Tibial artery (tissue), 4 donors: ENCODE results near the gene GJA5.

Experiments used
- DNase-seq, 2 donors: peaks; one replicate each; pipeline ENCODE4 v3.0.0-alpha.2; 2019
- H3K27ac ChIP-seq, 2 donors: fragments of 200-600 bp; sonication (generic) in 1 of 2; 1 replicate in 1 of 2; 2 replicates in 1 of 2; pipeline ENCODE4 v1.5.1; 2018 to 2019; ENCODE audit warnings: mild to moderate bottlenecking in 1 of 2
- H3K27me3 ChIP-seq, 2 donors: fragments of 200-600 bp; sonication (generic) in 1 of 2; one replicate each; pipeline versions ENCODE4 v1.5.1 to v1.6.0; 2016 to 2019
- H3K36me3 ChIP-seq, 3 donors: fragments of 200-600 bp; sonication (generic) in 2 of 3; one replicate each; pipeline ENCODE4 v1.5.1; 2016 to 2019; ENCODE audit warnings: mild to moderate bottlenecking in 2 of 3
- H3K4me1 ChIP-seq, 4 donors: fragments of 200-600 bp; sonication (generic) in 2 of 4; 1 replicate in 3 of 4; 2 replicates in 1 of 4; pipeline ENCODE4 v1.5.1; 2016 to 2019
- H3K4me3 ChIP-seq, 2 donors: fragments of 200-600 bp; sonication (generic) in 1 of 2; 1 replicate in 1 of 2; 2 replicates in 1 of 2; pipeline ENCODE4 v1.5.1; 2018 to 2019; ENCODE audit warnings: mild to moderate bottlenecking in 2 of 2
- H3K9me3 ChIP-seq, 3 donors: fragments of 200-600 bp; sonication (generic) in 1 of 3; one replicate each; pipeline ENCODE4 v1.5.1; 2016 to 2019
- intact Hi-C: fragments of 100-400 bp; cut with DNase I; formaldehyde crosslinking; loops from one replicate; pipeline ENCODE4 v1.15.0; 2023; ENCODE audit warnings: low total_unique reads
- TF ChIP-seq, protein P1 (sequence below), 2 experiments: fragments of 200-600 bp in 1 of 2; fragments of 450-650 bp in 1 of 2; IDR thresholded peaks; one replicate each; pipeline ENCODE4 v1.5.1; 2017 to 2019; ENCODE audit warnings: antibody characterized with exemption in 2 of 2, mild to moderate bottlenecking in 1 of 2, moderate library complexity in 1 of 2

Gene GJA5

DNA sequence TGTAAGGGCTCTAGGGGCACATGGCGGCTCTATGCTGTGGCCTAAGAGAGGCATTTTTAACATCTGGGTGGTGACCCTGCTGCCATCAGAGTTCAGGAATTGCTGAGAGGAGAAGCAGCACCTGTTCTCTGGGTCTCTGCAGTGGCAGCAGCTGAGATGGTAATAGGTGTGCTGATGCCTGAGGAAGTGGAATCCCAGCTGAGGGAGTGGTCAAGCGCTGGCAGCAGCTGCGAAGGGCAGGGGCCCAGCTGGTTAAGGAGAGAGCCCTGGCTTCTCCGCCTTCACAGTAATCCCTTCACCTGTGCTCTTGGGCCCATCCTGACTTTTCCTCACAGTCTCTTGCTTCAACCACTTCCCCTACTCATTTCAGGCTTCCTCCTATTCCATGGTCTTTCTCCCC, 39.8 kb downstream of the GJA5 start:
- intact Hi-C loops, result no loop called here
- TF ChIP-seq, protein P1, sequence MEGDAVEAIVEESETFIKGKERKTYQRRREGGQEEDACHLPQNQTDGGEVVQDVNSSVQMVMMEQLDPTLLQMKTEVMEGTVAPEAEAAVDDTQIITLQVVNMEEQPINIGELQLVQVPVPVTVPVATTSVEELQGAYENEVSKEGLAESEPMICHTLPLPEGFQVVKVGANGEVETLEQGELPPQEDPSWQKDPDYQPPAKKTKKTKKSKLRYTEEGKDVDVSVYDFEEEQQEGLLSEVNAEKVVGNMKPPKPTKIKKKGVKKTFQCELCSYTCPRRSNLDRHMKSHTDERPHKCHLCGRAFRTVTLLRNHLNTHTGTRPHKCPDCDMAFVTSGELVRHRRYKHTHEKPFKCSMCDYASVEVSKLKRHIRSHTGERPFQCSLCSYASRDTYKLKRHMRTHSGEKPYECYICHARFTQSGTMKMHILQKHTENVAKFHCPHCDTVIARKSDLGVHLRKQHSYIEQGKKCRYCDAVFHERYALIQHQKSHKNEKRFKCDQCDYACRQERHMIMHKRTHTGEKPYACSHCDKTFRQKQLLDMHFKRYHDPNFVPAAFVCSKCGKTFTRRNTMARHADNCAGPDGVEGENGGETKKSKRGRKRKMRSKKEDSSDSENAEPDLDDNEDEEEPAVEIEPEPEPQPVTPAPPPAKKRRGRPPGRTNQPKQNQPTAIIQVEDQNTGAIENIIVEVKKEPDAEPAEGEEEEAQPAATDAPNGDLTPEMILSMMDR (IDR thresholded peaks at IDR 0.05), result no peak
- no peak for DNase-seq
- no peaks in the 10 kb centered on the region for H3K9me3 ChIP-seq
- H3K36me3 ChIP-seq, result no peaks in the 10 kb centered on the region
- no peak overlapping the region for H3K27ac ChIP-seq
- no peaks in the 10 kb centered on the region for H3K4me1 ChIP-seq
- H3K4me3 ChIP-seq, result no peak overlapping the region
- H3K27me3 ChIP-seq, result peaks cover 0 to 8% of the 10 kb centered on the region in 2 donors

GRCh38 chr1:147719711-147720225, 40.6 kb downstream of the GJA5 start:
- TF ChIP-seq, protein P1 (IDR thresholded peaks at IDR 0.05), result no peak
- Histone ChIP-seq H3K4me1 (no peaks in the 10 kb centered on the region), H3K4me3 (no peak overlapping the region), H3K9me3 (no peaks in the 10 kb centered on the region), H3K27me3 (peaks cover 0 to 8% of the 10 kb centered on the region in 2 donors), H3K36me3 (no peaks in the 10 kb centered on the region), H3K27ac (no peak overlapping the region)
- no peak for DNase-seq
- intact Hi-C loops, result no loop called here

- Histone ChIP-seq H3K27me3 (peaks cover 0 to 8% of the 10 kb centered on the region in 2 donors), H3K4me3 (no peak overlapping the region), H3K9me3 (no peaks in the 10 kb centered on the region), H3K4me1 (no peaks in the 10 kb centered on the region), H3K36me3 (no peaks in the 10 kb centered on the region), H3K27ac (no peak overlapping the region)
- DNase-seq, result no peak
- intact Hi-C loops, result no loop called here
- TF ChIP-seq, protein P1 (IDR thresholded peaks at IDR 0.05), result no peak
These were observed 41.2 kb downstream of the GJA5 start for GRCh38 chr1:147719029-147719698.

DNA sequence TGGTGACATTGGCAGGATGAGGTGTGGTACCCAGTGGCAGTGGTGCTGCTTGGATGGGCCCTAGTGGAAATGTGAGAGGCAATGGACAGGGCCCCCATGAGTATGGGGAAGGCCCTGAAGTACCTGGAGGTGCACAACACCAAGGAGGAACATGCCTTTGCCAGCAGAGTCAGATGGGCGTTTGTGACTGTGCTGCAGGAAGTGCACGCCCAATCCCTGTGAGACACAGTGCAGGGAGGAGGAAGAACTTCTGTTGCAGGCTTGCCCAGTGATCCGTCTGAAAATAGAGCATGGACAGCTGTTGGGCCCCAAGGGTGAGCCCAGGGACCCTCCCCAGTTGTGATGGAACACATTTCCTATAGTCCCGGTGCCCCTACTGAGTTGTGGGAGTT, 42.7 kb downstream of the GJA5 start:
- intact Hi-C loops, result no loop called here

GRCh38 chr1:147717051-147717705, 43.2 kb downstream of the GJA5 start:
- intact Hi-C loops, result no loop called here
- no peak for DNase-seq
- H3K4me1 ChIP-seq, result no peaks in the 10 kb centered on the region
- H3K9me3 ChIP-seq, result no peaks in the 10 kb centered on the region
- peaks cover 0 to 8% of the 10 kb centered on the region in 2 donors for H3K27me3 ChIP-seq
- H3K36me3 ChIP-seq, result no peaks in the 10 kb centered on the region
- no peak overlapping the region for H3K4me3 ChIP-seq
- H3K27ac ChIP-seq, result no peak overlapping the region
- TF ChIP-seq, protein P1 (IDR thresholded peaks at IDR 0.05), result no peak

More for the DNA sequence above, 42.7 kb downstream of the GJA5 start:
- Histone ChIP-seq H3K27ac (no peak overlapping the region), H3K27me3 (peaks cover 0 to 8% of the 10 kb centered on the region in 2 donors), H3K36me3 (no peaks in the 10 kb centered on the region), H3K4me3 (no peak overlapping the region), H3K4me1 (no peaks in the 10 kb centered on the region), H3K9me3 (no peaks in the 10 kb centered on the region)
- TF ChIP-seq, protein P1 (IDR thresholded peaks at IDR 0.05), result no peak
- no peak for DNase-seq
